Activated CD8-positive, alpha-beta T cell treated with anti-CD3 and anti-CD28 coated beads for 36 hours (primary cell): ENCODE measurements around the gene GSTM5. TPM values are rescaled to one million over a fixed set of nuclear protein-coding genes. Genes with fewer than 3 reads are reported as not detected.
A peak's percentile ranks its signal among the peaks of the same experiment; 100 is the strongest.
"Not testable (repeated sequence)": the region's sequence is repeated elsewhere in the genome, so short reads cannot be mapped to it uniquely, and the experiment has no call there.

ENCODE experiments used
- ATAC-seq: fragments of 200-7000 bp; cut with Tn5 transposase; one replicate; pipeline ENCODE4 v1.10.0; 2021; ENCODE audit warnings: mild to moderate bottlenecking, moderate library complexity
- CTCF ChIA-PET: fragments of 350-600 bp; sonication (Branson Sonifier 250); formaldehyde crosslinking; loops from one replicate; lab custom pipeline; 2021; ENCODE audit warnings: antibody characterized with exemption; lab: Charles Lee
- POLR2A ChIA-PET: fragments of 350-600 bp; sonication (Branson Sonifier 250); formaldehyde crosslinking; loops from one replicate; lab custom pipeline; 2021; ENCODE audit warnings: antibody characterized with exemption; lab: Charles Lee
- DNase-seq: peaks from one replicate; pipeline ENCODE4 v3.0.0-alpha.2; 2020
- H3K27ac Mint-ChIP-seq: one replicate; pipeline ENCODE4 v1.8.0; 2021; ENCODE audit warnings: mild to moderate bottlenecking, mixed read lengths
- H3K27me3 Mint-ChIP-seq: one replicate; pipeline ENCODE4 v1.8.0; 2021; ENCODE audit warnings: mixed read lengths
- H3K36me3 Mint-ChIP-seq: one replicate; pipeline ENCODE4 v1.8.0; 2021; ENCODE audit warnings: low read depth, mixed read lengths
- H3K4me1 Mint-ChIP-seq: one replicate; pipeline ENCODE4 v1.8.0; 2021; ENCODE audit warnings: low read depth, mixed read lengths
- H3K4me3 Mint-ChIP-seq: one replicate; pipeline ENCODE4 v1.8.0; 2021; ENCODE audit warnings: mild to moderate bottlenecking, moderate library complexity, mixed read lengths
- H3K9me3 Mint-ChIP-seq: one replicate; pipeline ENCODE4 v1.8.0; 2021; ENCODE audit warnings: mixed read lengths
- CTCF ChIP-seq: fragments of 200-600 bp; IDR thresholded peaks from one replicate; pipeline ENCODE4 v1.8.0; 2022; ENCODE audit warnings: antibody characterized with exemption, mild to moderate bottlenecking
- intact Hi-C: fragments of 100-400 bp; cut with micrococcal nuclease; formaldehyde crosslinking; loops from one replicate; pipeline ENCODE4 v1.10.0; 2022
- total RNA-seq, 2 experiments: library from RNA; stranded (reverse); gene quantifications; one replicate each; pipeline ENCODE4 v1.2.3, GENCODE V29; 2021

GSTM5 gene
- total RNA-seq, 2 experiments from 2014 or later, result 0.49 to 0.50 TPM

DNA sequence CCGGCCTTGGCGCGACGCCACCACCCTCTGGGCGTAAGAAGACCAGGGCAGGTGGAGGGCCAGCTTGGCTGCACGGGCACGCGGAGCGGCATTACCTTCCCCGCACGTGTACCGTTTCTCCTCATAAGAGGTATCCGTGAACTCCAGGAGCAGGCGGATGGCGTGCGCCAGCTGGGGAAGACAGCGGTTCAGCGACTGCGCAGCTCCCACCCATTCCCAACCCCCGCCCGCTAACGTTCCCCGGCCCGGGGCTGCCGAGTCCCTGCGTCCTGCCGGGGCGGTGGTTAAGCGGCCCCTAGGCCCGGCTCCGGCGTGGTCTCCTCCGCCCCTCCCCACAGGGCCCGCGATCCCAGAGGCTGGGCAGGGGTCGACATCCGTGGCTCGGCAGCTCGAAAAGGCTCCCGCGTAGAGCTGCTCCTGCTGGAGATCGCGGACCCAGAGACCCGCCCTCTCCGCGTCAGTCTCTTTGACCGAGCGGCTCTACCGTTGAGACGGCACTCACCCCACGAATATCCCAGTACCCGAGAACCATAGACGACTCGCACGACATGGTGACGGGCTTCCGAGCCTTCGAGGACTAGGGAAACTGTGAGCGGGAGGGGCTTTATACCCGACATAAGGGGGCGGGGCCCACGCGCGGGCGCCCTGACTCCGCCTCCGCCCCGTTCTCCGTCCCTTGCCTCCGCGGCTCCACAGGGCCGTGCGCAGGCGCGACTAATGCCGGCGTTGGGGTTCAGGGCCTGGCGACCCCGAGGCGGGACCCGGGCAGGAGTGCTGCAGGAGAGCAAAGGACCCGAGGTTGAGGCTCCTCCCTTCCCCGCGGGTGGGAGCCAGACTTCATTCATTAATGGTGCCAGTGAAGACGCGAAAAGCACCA is 27.9 kb downstream of the GSTM5 start:
- Mint-ChIP-seq H3K27ac (peak overlapping the region; percentile 79), H3K4me1 (peaks cover 8% of the 10 kb centered on the region)
- ATAC-seq, result peak; percentile 99

DNA sequence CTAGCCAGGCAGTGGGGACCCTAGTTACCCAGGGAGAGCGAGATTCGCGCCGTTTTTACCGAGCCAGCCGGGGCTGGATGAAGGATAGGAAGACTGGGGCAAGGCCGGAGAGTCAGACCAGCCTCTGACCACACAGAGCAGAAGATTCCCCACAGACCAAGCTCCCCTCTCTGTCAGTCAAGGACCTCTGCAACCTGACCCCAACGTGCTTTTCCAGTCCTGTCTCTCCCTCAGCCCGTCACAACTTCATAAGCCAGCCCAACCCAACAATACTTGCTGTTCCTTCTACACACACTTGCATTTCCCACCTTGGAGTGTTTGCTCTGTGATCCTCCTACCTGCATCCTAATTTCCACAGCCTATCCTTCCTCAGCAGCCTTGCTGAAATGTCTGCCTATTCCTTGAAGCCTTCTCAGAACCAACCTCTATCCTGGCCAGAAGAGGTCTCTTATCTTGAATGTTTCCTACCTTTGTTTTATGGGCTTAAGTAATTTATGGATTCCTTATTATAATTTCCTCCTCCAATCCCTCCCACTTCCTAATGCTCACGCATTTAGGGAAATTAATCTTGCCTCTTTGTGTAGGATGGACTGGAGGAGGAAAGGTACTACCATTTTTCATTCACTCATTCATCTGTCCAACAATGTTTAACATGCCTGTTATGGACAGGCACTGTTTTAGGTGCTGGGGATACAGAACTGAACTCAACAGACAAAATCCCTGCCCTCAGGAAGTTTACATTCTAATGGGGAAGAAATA is 28.7 kb downstream of the GSTM5 start, which contains the start of gene GSTM3:
GSTM3 (minus strand) TSS at position 424 of the 759 bp plus-strand sequence. CDS start 751 bp downstream, outside the sequence.
- peaks cover 8% of the 10 kb centered on the region for H3K4me1 Mint-ChIP-seq
- no peaks in the 10 kb centered on the region for H3K27me3 Mint-ChIP-seq
- H3K9me3 Mint-ChIP-seq, result no peaks in the 10 kb centered on the region
- H3K36me3 Mint-ChIP-seq, result peaks cover 11% of the 10 kb centered on the region
- ChIA-PET POLR2A (no interaction called here), CTCF (interaction anchor here (1.2 to 2.5 kb wide), 3 partner anchors 36 to 103 kb away, joined by 3 to 15 read pairs (median 3); no protein-coding TSS in a partner anchor)
- TF ChIP-seq CTCF, result no peak
- peak within 1 kb of the TSS; percentile 79 for H3K27ac Mint-ChIP-seq
- no peak for DNase-seq
- ATAC-seq, result no peak
- H3K4me3 Mint-ChIP-seq, result peak within 1 kb of the TSS; percentile 83
- intact Hi-C loops, result no loop called here

More for the DNA sequence above, 27.9 kb downstream of the GSTM5 start:
- intact Hi-C loops, result no loop called here
- TF ChIP-seq CTCF, result no peak
- DNase-seq, result peak; percentile 90
- CTCF ChIA-PET, result interaction anchor here (1.2 to 2.5 kb wide), 5 partner anchors 37 to 245 kb away, joined by 3 to 15 read pairs (median 4); partner anchors contain the start of gene AHCYL1
- Mint-ChIP-seq H3K36me3 (peaks cover 11% of the 10 kb centered on the region), H3K27me3 (no peaks in the 10 kb centered on the region), H3K4me3 (peak overlapping the region; percentile 83), H3K9me3 (no peaks in the 10 kb centered on the region)
- POLR2A ChIA-PET, result interaction anchor here (0.8 kb wide), 1 partner anchor 11 kb away, joined by 3 read pairs; no protein-coding TSS in a partner anchor

- H3K9me3 Mint-ChIP-seq, CTCF ChIA-PET: not testable (repeated sequence)
These were observed 36.3 kb downstream of the GSTM5 start for GRCh38 chr1:109748311-109748710.

GRCh38 chr1:109749221-109749620 is 37.2 kb downstream of the GSTM5 start:
- CTCF ChIA-PET, result interaction anchor here (0.7 to 2.0 kb wide), 6 partner anchors 22 to 235 kb away, joined by 3 to 13 read pairs (median 3); partner anchors contain the start of gene AHCYL1
- no peak for ATAC-seq
- Mint-ChIP-seq H3K4me1 (no peaks in the 10 kb centered on the region), H3K27ac (no peak overlapping the region), H3K9me3 (no peaks in the 10 kb centered on the region), H3K27me3 (peaks cover 12% of the 10 kb centered on the region), H3K4me3 (no peak overlapping the region), H3K36me3 (no peaks in the 10 kb centered on the region)
- DNase-seq, result no peak
- TF ChIP-seq CTCF, result no peak
- POLR2A ChIA-PET, result no interaction called here
- intact Hi-C loops, result no loop called here

More at GRCh38 chr1:109748311-109748710, 36.3 kb downstream of the GSTM5 start:
- H3K36me3 Mint-ChIP-seq, ATAC-seq, intact Hi-C loops, POLR2A ChIA-PET, H3K27ac Mint-ChIP-seq, H3K4me3 Mint-ChIP-seq, DNase-seq, H3K4me1 Mint-ChIP-seq: not testable (repeated sequence)
- H3K27me3 Mint-ChIP-seq, result peaks cover 12% of the 10 kb centered on the region

DNA sequence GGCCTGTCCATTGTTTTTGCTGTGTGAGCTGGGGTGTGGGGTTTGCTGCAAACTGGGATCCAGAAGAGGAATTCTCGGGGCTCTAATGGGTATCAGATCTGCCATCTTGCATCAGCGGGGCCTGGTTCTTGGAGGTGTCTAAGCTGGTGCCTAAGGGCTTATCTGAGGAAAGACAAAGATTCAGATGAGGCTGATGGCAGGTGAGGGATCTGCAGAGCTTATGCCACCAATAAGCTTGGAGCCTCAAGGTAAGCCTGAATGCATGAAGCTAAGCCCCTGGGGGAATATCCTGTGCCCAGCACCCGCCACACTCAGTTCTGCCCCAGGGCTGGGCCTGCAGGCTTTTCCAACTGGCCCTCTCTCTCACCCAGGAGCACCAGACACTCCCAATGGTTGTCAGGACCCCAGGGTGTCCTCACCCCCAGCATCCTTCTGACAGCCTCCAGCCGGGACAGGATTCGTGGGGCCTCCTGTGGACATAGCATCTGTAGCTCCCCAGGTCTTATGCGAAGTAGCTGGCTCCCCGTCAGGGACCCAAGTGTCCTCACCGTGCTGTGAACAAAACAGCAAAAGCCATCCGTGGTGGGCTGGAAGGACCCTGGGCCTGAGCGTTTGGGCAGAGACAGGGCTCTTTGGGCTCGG is 38.3 kb downstream of the GSTM5 start:
- H3K9me3 Mint-ChIP-seq, result no peaks in the 10 kb centered on the region
- no peak overlapping the region for H3K27ac Mint-ChIP-seq
- ChIA-PET POLR2A (interaction anchor here (1.2 kb wide), 1 partner anchor 11 kb away, joined by 3 read pairs; no protein-coding TSS in a partner anchor), CTCF (interaction anchor here (0.7 to 2.0 kb wide), 5 partner anchors 23 to 234 kb away, joined by 3 to 13 read pairs (median 3); partner anchors contain the start of gene AHCYL1)
- no peak for ATAC-seq
- no peaks in the 10 kb centered on the region for H3K36me3 Mint-ChIP-seq
- no peak overlapping the region for H3K4me3 Mint-ChIP-seq
- no peak for TF ChIP-seq CTCF
- no peak for DNase-seq
- peaks cover 12% of the 10 kb centered on the region for H3K27me3 Mint-ChIP-seq
- H3K4me1 Mint-ChIP-seq, result no peaks in the 10 kb centered on the region
- intact Hi-C loops, result no loop called here
